HG02588 (cell line): ENCODE data around the gene RAET1L.
"Not testable (repeated sequence)": the region's sequence is repeated elsewhere in the genome, so short reads cannot be mapped to it uniquely, and the experiment has no call there.

ENCODE experiments used
- ATAC-seq: cut with Tn5 transposase; IDR thresholded peaks from one replicate; pipeline ENCODE4 v1.9.1; 2021; ENCODE audit warnings: mild to moderate bottlenecking, moderate library complexity; ENCODE audit not compliant: unreplicated experiment

The RAET1L gene

DNA sequence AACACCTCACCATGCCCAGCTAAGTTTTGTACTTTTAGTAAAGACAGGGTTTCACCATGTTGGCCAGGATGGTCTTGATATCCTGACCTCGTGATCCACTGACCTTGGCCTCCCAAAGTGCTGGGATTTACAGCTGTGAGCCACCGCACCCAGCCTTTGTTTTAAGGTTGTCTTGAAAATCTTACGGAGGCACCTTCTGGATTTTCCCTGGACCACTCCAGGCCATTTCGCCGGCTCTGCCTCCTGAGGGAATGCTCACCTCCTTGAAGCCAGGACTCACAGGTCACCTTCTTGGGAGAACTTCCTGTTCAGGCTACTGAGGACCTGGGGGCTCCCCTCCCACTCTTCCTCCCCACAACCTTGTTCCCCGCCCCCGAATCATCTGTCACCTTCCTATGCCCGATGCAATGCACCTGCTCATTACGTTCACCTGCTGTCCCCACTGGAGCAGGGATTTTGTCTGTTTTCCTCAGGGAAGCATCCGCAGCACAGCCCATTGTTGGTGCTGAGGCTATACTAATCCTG lies 19.4 kb upstream of the RAET1L start:
- ATAC-seq = no peak

DNA sequence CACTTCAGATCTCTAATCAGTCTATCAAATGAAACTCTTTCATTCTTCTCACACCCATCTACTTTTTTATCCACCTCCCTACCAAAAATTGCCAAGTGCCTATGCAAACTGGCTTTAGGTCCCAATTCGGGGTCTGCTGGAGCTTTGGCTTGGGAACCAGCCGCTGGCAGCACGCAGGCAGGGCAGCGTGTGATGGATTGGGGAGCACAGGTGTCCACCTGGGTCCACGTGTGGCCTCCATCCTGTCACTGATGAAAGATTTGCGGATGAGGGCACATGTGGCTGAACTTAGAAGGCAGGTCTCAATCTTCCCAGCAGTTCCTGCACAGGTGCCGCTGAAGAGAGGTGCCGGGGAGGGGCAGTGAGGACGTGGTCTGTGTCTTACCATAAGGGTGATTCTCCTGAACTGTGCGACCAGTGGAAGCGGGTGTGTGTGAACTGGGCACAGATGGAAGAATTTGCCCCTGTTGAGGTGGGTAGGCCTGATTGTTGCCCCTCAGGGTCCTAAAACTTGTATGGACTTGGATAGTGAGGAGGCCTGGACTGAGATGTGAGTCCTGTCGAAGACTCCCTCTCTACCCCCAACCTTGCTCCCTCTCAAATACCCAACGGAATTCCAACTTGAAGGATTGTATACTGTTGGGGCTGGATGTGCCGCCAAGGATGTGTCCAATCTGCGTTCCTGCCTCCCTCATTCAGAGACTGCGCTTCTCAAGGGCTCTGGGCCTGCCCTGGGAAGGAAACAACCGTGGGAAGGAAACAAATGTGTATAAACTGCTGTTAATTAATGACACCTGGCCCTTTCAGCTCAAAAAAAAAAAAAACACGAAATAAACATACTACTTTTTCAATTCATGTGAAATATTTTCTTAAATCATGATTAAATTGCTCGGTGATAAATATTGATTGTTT lies 18.4 kb upstream of the RAET1L start:
- ATAC-seq = no peak

DNA sequence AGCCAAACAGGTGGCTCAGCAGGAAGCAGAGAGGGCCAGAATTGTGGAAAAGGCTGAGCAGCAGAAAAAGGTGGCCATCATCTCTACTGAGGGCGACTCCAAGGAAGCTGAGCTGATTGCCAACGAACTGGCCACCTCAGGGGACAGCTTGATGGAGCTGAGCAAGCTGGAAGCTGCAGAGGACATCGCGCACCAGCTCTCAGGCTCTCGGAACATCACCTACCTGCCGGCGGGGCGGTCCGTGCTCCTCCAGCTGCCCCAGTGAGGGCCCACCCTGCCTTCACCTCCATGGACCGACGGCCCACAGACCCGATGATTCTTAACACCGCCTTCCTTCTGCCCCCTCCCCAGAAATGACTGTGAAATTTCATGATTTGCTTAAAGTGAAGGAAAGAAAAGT lies 17.8 kb upstream of the RAET1L start:
- ATAC-seq = no peak

DNA sequence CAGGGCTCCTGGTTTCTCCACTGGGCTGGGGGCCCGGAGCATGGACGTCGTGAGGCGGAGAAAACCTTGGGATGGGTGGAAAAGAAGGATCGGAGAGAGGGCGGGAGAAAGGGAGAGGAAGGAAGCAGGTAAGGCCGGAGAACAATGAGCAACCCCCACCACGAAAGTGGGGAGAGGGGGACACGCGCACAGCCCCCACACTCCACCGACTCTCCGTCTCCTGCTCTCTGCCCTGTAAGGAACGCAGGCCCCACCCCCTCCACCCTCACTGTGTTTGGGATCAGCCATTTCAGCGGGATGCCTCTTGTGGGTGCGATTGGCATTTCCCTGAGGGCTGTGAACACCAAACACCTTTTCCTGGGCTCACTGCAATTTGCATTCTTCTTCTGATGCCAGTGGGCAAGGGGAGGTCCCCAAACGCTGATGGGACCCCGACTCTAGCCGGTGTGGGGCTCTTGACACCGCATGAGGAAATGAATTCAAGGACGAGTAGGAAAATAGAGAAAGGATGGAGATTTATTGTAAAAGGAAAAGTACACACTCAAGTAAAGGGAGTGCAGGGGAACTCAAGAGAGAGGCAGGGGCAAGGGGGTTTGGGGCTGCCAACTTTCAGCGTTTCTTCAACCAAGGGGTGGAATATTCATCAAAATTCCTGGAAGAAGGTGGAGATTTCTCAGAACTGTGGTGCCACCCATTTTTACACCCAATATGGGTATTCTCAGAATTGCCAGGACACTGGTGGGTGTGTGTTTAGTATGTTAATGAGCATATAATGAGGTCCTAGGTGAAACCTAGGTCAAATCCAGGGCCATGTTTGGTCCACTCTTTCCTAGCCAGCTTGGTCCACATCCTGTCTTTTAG lies 13.1 kb upstream of the RAET1L start:
- no peak for ATAC-seq

DNA sequence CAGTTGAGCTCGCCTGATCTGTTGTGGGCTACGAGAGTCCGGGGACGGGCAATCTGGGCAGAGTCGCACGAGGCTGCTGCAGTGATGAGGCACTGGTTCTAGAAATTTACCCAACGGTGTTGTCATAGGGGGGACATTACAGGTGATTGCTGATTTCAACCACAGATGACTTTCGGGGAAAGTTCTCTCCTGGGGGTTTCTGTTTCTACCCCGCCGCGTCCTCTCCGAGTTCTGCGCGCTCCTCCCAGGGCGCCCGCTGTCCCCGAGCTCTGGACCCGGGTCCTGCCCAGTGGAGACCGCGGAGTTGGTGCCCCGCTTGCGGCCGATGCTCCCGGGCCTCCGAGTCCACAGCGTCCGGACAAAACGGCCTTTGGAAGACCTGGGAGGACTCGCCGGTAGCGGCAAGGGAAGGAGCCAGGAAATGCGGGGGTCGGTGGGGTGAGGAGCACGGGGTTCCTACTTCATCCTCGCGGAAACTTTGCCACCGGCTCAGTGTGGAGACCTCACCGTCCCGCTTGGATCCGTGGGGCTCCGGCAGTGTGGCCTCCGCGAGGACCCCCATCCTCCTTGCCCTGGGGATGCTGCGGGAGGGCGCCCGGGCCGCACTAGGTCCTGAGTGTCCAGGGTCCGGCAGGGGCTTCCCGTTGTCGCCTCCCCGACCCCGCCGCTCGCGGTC lies 12.3 kb upstream of the RAET1L start:
- no peak for ATAC-seq

DNA sequence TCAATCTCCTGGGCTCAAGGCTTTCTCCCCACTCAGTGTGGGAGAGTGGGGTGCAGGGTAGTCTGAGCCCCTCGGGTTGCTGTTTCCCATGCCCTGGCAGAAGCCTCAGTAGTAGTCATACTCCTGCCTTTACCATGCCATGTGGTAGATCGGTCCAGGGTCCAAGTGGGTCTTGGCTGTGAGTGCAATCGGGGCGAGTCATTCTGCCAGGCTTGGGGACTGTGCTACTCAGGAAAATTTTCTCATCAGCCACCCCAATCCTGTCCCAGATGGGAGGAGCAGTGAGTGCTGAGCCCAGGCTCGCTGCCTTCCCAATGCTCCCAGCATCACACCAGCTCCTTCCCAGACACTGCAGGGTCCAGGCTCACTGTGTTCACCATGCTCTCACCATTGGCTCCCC lies 10.7 kb upstream of the RAET1L start:
- ATAC-seq = no peak

DNA sequence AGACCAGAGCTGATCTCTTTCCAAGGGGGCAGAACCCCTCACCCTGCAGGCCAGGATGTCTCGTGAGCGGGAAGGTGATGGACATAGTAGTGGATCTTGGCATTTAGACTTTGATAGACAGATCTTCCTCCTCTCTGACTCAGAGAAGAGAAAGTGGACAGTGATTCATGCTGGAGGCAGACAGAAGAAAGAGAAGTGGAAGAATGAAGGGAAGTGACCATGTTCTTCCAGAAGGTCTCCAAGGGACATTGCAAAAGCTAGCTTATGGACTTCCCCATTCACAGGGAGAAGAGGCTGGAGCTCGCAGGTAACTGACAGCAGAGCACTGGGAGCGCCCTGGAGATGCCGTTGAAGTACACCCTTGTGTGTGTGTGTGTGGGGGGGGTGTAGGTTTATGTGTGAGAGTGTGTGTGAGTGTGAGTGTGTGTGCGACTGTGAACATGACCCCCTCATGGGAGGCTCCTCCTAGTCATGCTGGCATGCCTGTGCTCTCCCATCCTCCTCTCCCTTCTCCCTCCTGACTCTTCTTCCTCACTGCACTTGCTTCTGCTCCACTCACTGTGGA lies 8.0 kb upstream of the RAET1L start:
- ATAC-seq = no peak

DNA sequence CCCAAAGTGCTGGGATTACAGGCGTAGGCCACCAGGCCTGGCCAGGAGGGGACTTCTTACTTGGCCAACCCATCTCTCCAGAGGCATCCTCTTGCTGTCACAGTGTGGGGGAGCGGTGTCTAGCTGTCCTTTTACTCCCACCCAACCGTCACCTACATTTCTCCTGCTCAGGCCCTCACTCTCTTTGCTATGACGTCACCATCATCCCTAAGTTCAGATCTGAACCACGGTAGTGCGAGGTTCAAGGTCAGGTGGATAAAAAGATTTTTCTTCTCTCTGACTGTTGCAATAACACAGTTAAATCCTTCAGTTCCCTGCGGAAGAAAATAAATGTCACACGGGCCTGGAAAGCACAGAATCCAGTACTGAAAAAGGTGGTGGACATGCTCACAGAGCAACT lies 7.3 kb upstream of the RAET1L start:
- no peak for ATAC-seq

DNA sequence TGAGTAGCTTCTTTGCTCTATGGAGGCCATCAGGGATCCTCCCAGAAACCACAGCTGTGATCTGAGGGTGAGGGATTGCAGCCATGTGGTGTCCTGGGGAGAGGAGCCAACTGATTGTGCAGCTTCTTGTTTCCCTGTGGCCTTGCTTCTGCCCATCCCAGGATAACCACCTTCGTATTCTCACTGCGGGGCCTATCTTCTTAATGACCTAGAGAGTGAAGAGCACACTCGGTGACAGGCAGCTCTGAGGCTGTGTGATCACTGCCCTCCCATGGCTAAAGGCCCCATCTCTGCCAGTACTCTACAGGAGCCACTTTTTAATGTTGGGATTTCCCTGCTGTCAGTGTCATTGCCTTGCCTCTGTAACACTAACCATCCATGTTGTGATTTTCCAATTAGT lies 5.3 kb upstream of the RAET1L start:
- no peak for ATAC-seq

DNA sequence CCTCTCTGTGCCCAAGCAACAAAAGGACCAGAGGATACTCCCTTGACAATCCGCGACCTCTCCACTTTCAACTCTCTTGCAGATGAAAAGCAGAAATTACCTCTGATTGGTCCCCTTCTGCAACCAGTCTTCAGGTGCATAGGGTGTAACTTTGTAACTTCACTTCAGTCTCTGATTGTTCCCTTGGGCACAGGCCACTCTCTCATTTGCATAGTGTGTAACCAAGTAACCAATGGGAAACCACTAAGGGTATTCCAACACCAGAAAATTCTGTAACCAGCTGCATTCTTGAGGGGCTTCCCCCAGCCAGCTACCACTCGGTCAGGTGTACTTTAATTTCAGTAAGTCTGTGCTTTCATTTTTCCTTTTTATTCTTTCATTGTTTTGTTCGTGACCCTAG lies 4.4 kb upstream of the RAET1L start:
- peak; percentile 63 for ATAC-seq

DNA sequence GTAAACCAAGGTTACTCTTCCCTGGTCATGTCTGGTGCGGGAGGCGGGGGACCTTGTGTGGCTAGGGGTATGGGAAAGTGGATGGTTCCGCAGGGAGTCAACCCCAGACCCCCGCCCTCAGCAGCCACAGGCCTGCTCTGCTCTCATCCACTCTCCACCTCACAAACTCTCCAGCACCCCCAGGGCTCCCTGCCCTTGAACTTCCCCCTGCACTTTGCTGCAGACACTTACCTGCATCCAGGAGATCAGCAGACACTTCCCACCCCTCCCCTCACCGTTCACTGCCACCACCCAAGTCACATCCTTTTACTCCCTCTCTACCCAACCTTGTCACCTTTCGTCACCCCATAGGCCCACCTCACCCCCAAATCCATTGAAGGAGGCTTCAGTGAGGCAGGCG lies 3.9 kb upstream of the RAET1L start:
- no peak for ATAC-seq

DNA sequence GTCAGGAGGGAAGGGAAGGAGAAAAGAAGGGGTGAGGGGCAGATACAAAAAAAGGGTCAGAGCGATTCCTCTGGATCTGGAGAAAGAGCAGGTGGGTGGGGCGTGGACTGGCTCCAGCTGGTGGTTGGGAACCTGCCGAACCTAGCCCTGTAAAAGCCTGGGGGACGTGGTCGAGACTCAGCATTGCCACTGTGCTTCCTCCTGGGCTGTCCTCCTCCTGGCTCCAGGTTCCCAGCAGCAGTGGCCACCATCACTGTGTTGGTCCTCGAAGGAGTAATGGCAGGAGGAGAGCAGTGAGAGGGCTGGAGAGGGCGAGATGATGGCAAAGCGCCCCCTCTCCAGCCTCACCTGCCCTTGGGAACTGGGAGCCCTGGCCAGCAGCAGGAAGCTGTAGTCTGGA lies 3.5 kb upstream of the RAET1L start:
- no peak for ATAC-seq

DNA sequence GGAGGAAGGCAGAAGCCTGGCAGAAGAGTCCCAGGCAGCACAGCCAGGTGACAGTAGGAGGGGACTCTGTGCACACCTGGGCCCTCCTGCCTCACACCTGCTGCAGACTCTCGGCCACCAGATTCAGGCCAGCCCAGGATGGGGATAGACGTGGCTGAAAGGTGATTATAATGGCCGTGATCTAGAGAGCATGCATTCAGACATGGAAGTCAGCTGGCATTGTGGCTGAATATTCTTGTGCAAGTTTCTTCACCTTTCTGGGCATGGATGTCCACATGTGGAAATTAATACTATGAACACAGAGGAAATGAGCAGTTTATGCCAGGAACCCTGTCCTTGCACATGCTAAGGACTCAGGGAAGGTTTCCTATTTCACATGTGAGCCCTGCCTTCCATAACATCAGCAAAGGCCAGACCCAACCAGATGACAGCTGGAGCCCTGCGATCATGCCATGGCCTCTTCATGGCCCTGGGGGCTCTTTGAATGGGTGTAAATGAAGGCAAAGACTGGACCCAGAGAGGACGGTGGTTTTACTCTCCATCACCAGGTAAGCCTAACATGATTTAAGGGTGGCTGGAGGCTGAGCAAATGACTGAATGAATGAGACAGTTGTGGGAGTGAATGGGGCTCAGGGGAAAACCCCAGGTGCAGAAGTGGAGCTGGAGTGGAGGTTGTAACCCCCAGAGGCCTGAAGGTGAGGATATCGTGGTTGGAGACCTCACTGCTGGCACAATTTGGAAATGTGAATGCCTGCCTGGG lies 2.7 kb upstream of the RAET1L start:
- no peak for ATAC-seq

DNA sequence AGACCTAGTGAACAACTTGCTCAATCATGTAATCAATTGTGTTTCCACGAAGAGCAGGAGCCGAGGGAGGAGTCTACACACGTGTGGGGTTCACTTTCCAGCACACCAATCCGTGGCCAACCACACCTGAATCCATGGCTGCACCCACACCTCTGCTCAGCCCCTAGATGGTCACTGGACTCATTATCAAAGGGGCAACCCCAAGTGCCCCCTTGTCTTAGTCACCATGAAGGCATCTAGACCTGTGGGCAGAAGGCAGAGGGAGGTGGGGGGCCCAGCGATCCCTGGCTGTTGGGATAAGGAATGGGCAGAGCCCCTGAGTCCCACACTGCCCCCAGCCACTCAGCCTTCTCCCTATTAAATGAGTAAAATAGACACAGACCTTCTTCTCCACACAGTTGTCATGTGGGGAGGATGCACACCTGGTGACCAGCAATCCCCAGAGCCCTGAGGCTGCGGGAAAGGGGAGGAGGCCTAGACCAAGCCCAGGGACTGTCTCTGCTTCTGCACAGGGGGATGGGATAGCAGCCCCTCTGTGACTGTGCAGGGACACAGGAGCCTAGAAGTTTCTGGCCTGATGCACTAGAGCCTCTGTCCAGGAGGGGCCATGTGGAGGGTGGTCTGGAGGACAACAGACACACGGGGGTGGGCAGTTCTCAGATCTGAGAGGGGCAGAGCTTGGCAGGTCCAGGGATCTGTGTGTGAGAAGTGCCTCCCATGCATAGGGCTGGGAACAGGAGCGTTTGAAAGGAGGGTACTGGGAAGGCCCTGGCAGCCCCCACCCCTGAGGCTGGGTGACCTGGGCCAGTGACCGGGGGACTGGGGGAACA lies 1.9 kb upstream of the RAET1L start:
- no peak for ATAC-seq

DNA sequence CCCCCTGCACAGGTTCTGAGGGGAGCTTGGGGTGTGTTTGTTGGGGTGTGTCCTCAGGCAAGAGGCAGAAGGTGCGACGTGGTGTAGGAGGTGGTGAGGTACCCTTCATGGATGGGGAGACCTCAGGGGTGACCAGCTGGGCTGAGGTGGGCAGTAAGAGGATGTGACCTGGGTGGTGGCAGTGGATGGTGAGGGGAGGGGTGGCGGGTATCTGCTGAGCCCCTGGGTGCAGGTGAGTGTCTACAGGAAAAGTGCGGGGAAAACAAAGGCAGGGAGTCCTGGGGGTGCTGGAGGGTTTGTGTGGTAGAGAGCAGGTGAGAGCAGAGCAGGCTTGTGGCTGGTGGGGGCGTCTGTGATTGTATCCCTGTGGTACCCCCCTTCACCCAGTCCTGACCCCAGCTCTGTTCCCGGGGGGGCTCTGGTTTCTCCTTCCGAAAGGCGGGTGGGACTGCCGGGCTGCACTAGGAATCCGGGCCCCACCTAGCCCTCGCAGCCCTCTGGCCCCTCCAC lies 631 bp downstream of the RAET1L start:
- ATAC-seq = no peak

DNA sequence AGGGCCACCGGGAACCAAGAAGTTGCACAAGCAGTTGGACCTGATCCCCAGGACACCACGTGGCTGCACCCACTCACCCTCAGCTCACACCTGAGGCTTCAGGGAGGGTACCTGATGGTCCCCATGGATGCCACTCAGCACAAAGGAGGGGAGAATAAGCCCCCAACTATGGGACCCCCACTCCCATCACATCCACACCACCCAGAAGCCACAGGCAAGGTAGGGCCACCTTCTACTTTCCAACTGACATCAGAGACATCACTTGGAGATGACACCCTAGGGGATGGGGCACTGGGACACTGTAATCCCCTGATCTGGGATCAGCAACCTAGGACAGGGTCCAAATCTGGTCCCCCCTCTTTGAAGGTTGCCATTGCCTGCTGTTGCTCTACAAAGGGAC lies 1.3 kb downstream of the RAET1L start:
- not testable (repeated sequence) for ATAC-seq

DNA sequence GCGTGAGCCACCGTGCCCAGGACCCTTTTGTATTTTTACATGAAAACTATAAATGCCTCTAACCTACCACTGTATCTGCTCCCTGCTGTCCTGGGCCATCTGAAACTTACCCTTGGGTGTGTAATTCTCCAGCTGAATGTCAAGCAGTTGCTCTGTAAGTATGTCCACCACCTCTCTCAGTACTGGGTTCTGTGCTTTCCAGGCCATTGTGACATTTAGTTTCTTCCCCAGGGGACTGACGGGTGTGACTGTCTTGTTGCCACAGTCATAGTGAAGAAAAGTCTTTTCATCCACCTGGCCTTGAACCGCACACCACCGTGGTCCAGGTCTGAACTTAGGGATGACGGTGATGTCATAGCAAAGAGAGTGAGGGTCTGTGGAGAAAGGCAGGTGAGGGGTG lies 3.5 kb downstream of the RAET1L start:
- not testable (repeated sequence) for ATAC-seq

DNA sequence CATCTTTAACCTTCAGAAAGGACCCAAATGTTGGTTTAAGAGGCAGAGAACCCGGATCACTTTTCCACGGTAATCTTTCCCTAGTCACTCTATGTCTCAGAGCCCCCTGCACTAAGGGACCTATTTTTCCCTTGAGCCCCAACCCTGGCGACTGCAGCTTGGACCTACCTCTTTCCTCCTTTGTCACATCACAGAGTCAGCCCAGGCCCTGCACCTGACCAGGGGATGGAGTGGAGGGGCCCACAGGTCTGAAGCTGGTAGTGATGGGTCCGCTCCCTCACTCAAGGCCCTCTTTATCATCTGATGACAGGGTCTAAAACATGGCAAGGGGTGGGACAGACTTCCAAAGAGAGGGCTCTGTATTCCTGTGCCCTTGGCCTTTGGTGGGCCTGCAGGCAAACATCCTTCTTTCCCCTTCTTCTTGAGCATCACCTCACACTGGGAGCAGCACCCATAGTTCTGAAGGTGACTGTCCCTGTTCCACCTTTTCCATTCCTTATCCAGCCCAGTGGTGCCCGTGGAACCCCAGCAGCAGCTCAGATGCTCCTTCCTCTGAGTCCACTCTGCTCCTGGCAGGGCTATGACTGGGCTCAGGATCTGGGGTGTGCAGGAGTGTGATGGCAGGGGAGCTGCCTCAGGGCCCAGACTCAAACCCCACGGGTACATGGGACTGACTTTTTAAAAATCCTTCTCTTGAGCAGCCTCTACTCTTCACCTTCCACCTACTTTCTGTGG lies 6.3 kb downstream of the RAET1L start:
- no peak for ATAC-seq

DNA sequence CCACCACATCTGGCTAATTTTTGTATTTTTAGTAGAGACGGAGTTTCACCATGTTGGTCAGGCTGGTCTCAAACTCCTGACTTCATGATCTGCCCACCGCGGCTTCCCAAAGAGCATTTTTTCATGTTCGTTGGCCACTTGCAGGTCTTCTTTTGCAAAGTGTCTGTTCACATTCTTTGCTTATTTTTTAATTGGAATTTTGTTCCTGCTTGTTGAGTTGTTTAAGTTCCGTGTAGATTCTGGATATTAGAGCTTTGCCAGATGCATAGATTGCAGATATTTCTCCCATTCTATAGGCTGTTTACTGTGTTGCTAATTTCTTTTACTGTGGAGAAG lies 8.2 kb downstream of the RAET1L start:
- not testable (repeated sequence) for ATAC-seq
